ENCODE measurements around the gene KRT13.
A peak's percentile ranks its signal among the peaks of the same experiment; 100 is the strongest.
"Not testable (repeated sequence)": the region's sequence is repeated elsewhere in the genome, so short reads cannot be mapped to it uniquely, and the experiment has no call there.

KRT13 gene

GRCh38 chr17:41505007-41505808 is at the start of gene KRT13:
Gene KRT13 (minus strand): TSS chr17:41505612. CDS start chr17:41505550, 62 bp downstream.
- DNase-seq (ENCODE audit: low read depth in 2 of 2): no peak

- no peak for DNase-seq (ENCODE audit: low read depth in 2 of 2)
Measured at GRCh38 chr17:41553987-41554680, 48.7 kb upstream of the KRT13 start.

- DNase-seq (ENCODE audit: low read depth in 2 of 2): no peak
Measured at GRCh38 chr17:41553176-41553575, 47.8 kb upstream of the KRT13 start.

- no peak for DNase-seq (ENCODE audit: low read depth in 2 of 2)
Measured at GRCh38 chr17:41552455-41552854, 47.0 kb upstream of the KRT13 start.

GRCh38 chr17:41551365-41551764 is 46.0 kb upstream of the KRT13 start:
- DNase-seq (ENCODE audit: low read depth in 2 of 2): no peak

- DNase-seq (ENCODE audit: low read depth in 2 of 2): no peak
Measured at GRCh38 chr17:41549596-41550039, 44.2 kb upstream of the KRT13 start.

- peak; percentile 48 to 61 for DNase-seq (ENCODE audit: low read depth in 2 of 2)
Measured at GRCh38 chr17:41548844-41549595, 43.6 kb upstream of the KRT13 start.

- peak; percentile 29 to 55 for DNase-seq (ENCODE audit: low read depth in 2 of 2)
Measured at GRCh38 chr17:41547921-41548843, 42.8 kb upstream of the KRT13 start.

- no peak for DNase-seq (ENCODE audit: low read depth in 2 of 2)
Measured at GRCh38 chr17:41547378-41547841, 42.0 kb upstream of the KRT13 start.

GRCh38 chr17:41546819-41547218 is 41.4 kb upstream of the KRT13 start:
- no peak for DNase-seq (ENCODE audit: low read depth in 2 of 2)

- DNase-seq (ENCODE audit: low read depth in 2 of 2): no peak
Measured at GRCh38 chr17:41545829-41546410, 40.5 kb upstream of the KRT13 start.

- no peak for DNase-seq (ENCODE audit: low read depth in 2 of 2)
Measured at GRCh38 chr17:41544935-41545334, 39.5 kb upstream of the KRT13 start.

- no peak for DNase-seq (ENCODE audit: low read depth in 2 of 2)
Measured at GRCh38 chr17:41544491-41544892, 39.1 kb upstream of the KRT13 start.

GRCh38 chr17:41542786-41543185 is 37.4 kb upstream of the KRT13 start:
- DNase-seq (ENCODE audit: low read depth in 2 of 2): not testable (repeated sequence)

GRCh38 chr17:41542357-41542756 is 36.9 kb upstream of the KRT13 start:
- DNase-seq (ENCODE audit: low read depth in 2 of 2): no peak

- DNase-seq (ENCODE audit: low read depth in 2 of 2): no peak
Measured at GRCh38 chr17:41540921-41541625, 35.7 kb upstream of the KRT13 start.

GRCh38 chr17:41539979-41540701 is 34.7 kb upstream of the KRT13 start:
- no peak for DNase-seq (ENCODE audit: low read depth in 2 of 2)

GRCh38 chr17:41539071-41539492 is 33.7 kb upstream of the KRT13 start:
- DNase-seq (ENCODE audit: low read depth in 2 of 2): no peak

- DNase-seq (ENCODE audit: low read depth in 2 of 2): no peak
Measured at GRCh38 chr17:41538565-41538991, 33.2 kb upstream of the KRT13 start.

Data from activated CD8-positive, alpha-beta memory T cell treated with anti-CD3 and anti-CD28 coated beads for 4 hours (primary cell).